K562 (cell line): ENCODE data around the gene ASIC3. TPM values are rescaled to one million over a fixed set of nuclear protein-coding genes. Genes with fewer than 3 reads are reported as not detected.

Source experiments
- ATAC-seq: fragments of 200-7000 bp; cut with Tn5 transposase; 3 replicates; pipeline ENCODE4 v1.9.1; 2020; ENCODE audit warnings: moderate library complexity
- BruUV-seq: library from RNA; stranded (reverse); fragments of 400-500 nt; replicated peaks from 2 replicates; lab custom pipeline; 2021; lab: Mats Ljungman, UMichigan
- CTCF ChIA-PET: fragments of 300-600 bp; formaldehyde crosslinking; extraction: SDS; loops from one replicate; lab custom pipeline; 2021; ENCODE audit warnings: low intra/inter-chr PET ratio; lab: Yijun Ruan, JAX
- POLR2A ChIA-PET: fragments of 300-600, 350-650 bp; sonication (Branson Sonifier 250); formaldehyde crosslinking; extraction: SDS; loops from one replicate; lab custom pipeline; 2021; ENCODE audit warnings: antibody characterized with exemption, inconsistent platforms; lab: Yijun Ruan, JAX
- DNase-seq, 4 experiments: peaks; one replicate each; pipeline versions ENCODE4 v3.0.0 to v3.0.0-alpha.2; 2011 to 2018; ENCODE audit warnings: low spot score in 3 of 4, mixed read lengths in 3 of 4; ENCODE audit errors: extremely low read depth in 1 of 4
- FAIRE-seq: peaks from 2 replicates; lab custom pipeline; 2011; peaks lifted over from hg19 to GRCh38; lab: Jason Lieb, UNC
- H2AFZ ChIP-seq: 2 replicates; pipeline ENCODE4 v1.6.0; 2011; ENCODE audit warnings: low read depth, low read length, control low read depth, inconsistent platforms
- H3K27ac ChIP-seq: fragments of 200-600 bp; 3 replicates; pipeline ENCODE4 v1.8.0; 2011; ENCODE audit warnings: low read depth, mild to moderate bottlenecking, control low read depth, inconsistent platforms, low read length, moderate library complexity, mixed read lengths; ENCODE audit errors: extremely low read depth
- H3K27me3 ChIP-seq, 2 experiments: fragments of 300-600 bp in 1 of 2; 2 replicates in 1 of 2; 3 replicates in 1 of 2; pipeline versions ENCODE4 v1.6.0 to v1.8.0; 2011; ENCODE audit warnings: inconsistent platforms in 2 of 2, low read length in 2 of 2, mild to moderate bottlenecking in 1 of 2, mixed read lengths in 1 of 2, moderate library complexity in 1 of 2; ENCODE audit not compliant: control insufficient read depth in 2 of 2, insufficient read depth in 2 of 2
- H3K36me3 ChIP-seq: fragments of 300-600 bp; 3 replicates; pipeline ENCODE4 v1.8.0; 2011; ENCODE audit warnings: mild to moderate bottlenecking, low read length, inconsistent platforms; ENCODE audit not compliant: control insufficient read depth, insufficient read depth
- H3K4me1 ChIP-seq, 2 experiments: fragments of 200-600 bp in 1 of 2; replicated peaks in 1 of 2; 2 replicates in 1 of 2; 3 replicates in 1 of 2; pipeline versions ENCODE4 v1.5.1 to v1.8.0; 2011; ENCODE audit warnings: inconsistent platforms in 2 of 2, low read length in 2 of 2, mild to moderate bottlenecking in 1 of 2, mixed read lengths in 1 of 2, moderate library complexity in 1 of 2; ENCODE audit not compliant: control insufficient read depth in 2 of 2, insufficient read depth in 2 of 2
- H3K4me2 ChIP-seq: 2 replicates; pipeline ENCODE4 v1.6.1; 2011; ENCODE audit warnings: low read length, control low read depth, inconsistent platforms, mixed read lengths; ENCODE audit not compliant: insufficient read depth
- H3K4me3 ChIP-seq: fragments of 200-600 bp; sonication (generic), shearing (Covaris generic); 2 replicates; pipeline ENCODE4 v1.5.1; 2016; ENCODE audit warnings: control low read depth, inconsistent platforms
- H3K79me2 ChIP-seq: fragments of 200-600 bp; 3 replicates; pipeline ENCODE4 v1.8.0; 2011; ENCODE audit warnings: low read length, inconsistent platforms; ENCODE audit not compliant: control insufficient read depth, insufficient read depth
- H3K9ac ChIP-seq, 2 experiments: 2 replicates each; pipeline versions ENCODE4 v1.6.0 to v1.6.1; 2011; ENCODE audit warnings: low read depth in 2 of 2, low read length in 2 of 2, control low read depth in 1 of 2, inconsistent platforms in 1 of 2, mild to moderate bottlenecking in 1 of 2, mixed read lengths in 1 of 2; ENCODE audit not compliant: insufficient read depth in 1 of 2
- H3K9me1 ChIP-seq: one replicate; pipeline ENCODE4 v1.6.0; 2011; ENCODE audit warnings: inconsistent platforms, mild to moderate bottlenecking, low read length, moderate library complexity; ENCODE audit not compliant: control insufficient read depth, insufficient read depth
- H3K9me3 ChIP-seq: replicated peaks from 2 replicates; pipeline ENCODE4 v1.5.1; 2011; ENCODE audit warnings: low read depth, low read length, inconsistent platforms; ENCODE audit not compliant: control insufficient read depth, insufficient read depth
- H4K20me1 ChIP-seq: replicated peaks from 2 replicates; pipeline ENCODE4 v1.6.1; 2011; ENCODE audit warnings: low read length, inconsistent platforms, mixed read lengths; ENCODE audit not compliant: control insufficient read depth, insufficient read depth
- GABPA ChIP-seq: fragments of 200-800 bp; sonication (Bioruptor generic); conservative IDR thresholded peaks from 2 replicates; pipeline ENCODE4 v1.6.1; 2016; ENCODE audit warnings: low read depth, missing genetic modification characterization, missing compliant biosample characterization
- MXD1 ChIP-seq: fragments of 250-450 bp; sonication (Bioruptor Pico); IDR thresholded peaks from 2 replicates; pipeline ENCODE4 v1.8.0; 2021; ENCODE audit warnings: borderline replicate concordance, mild to moderate bottlenecking, moderate library complexity; ENCODE audit not compliant: poor library complexity, severe bottlenecking
- NFIX ChIP-seq: fragments of 250-450 bp; sonication (Bioruptor Pico); IDR thresholded peaks from 2 replicates; pipeline ENCODE4 v1.4.0; 2020; ENCODE audit warnings: low read depth, mild to moderate bottlenecking, moderate library complexity
- NR4A1 ChIP-seq, 2 experiments: fragments of 250-450 bp in 1 of 2; fragments of 450-650 bp in 1 of 2; sonication (Bioruptor Pico) in 1 of 2; IDR thresholded peaks; 2 replicates each; pipeline versions ENCODE4 v1.4.0 to v1.6.1; 2016 to 2020; ENCODE audit warnings: mild to moderate bottlenecking in 2 of 2, missing compliant biosample characterization in 1 of 2, missing genetic modification characterization in 1 of 2, moderate library complexity in 1 of 2
- PCBP2 ChIP-seq: fragments of 200-400 bp; formaldehyde crosslinking; IDR thresholded peaks from 2 replicates; pipeline ENCODE4 v1.6.1; 2018; ENCODE audit warnings: low read length, low read depth, mild to moderate bottlenecking, moderate library complexity; ENCODE audit not compliant: poor library complexity, severe bottlenecking
- PML ChIP-seq: IDR thresholded peaks from 2 replicates; pipeline ENCODE4 v1.6.1; 2012; ENCODE audit warnings: low read length, inconsistent platforms
- POLR2G ChIP-seq: fragments of 200-400 bp; formaldehyde crosslinking; IDR thresholded peaks from 2 replicates; pipeline ENCODE4 v1.6.1; 2017; ENCODE audit warnings: low read depth, mild to moderate bottlenecking, antibody characterized with exemption, low read length, moderate library complexity
- SMARCB1 ChIP-seq: IDR thresholded peaks from 2 replicates; pipeline ENCODE4 v1.6.1; 2011; ENCODE audit warnings: improper control_type of control experiment, low read depth; ENCODE audit not compliant: insufficient read length
- TCF3 ChIP-seq: sonication (generic); formaldehyde crosslinking; IDR thresholded peaks from 2 replicates; pipeline ENCODE4 v1.4.0; 2020; ENCODE audit warnings: mild to moderate bottlenecking, missing genetic modification reagents
- TRIM24 ChIP-seq, 2 experiments: fragments of 450-650 bp; IDR thresholded peaks; 2 replicates each; pipeline ENCODE4 v1.6.1; 2016
- ZBTB7A ChIP-seq: IDR thresholded peaks from 2 replicates; pipeline ENCODE4 v1.6.1; 2011; ENCODE audit warnings: low read depth, mild to moderate bottlenecking, low read length, moderate library complexity, borderline replicate concordance; ENCODE audit not compliant: control insufficient read depth
- ZNF121 ChIP-seq: sonication (generic); formaldehyde crosslinking; conservative IDR thresholded peaks from 2 replicates; pipeline ENCODE4 v1.8.0; 2022; ENCODE audit warnings: missing genetic modification reagents
- ZNF232 ChIP-seq: sonication (generic); formaldehyde crosslinking; IDR thresholded peaks from 2 replicates; pipeline ENCODE4 v1.8.0; 2022; ENCODE audit warnings: mild to moderate bottlenecking, missing genetic modification reagents
- ZNF274 ChIP-seq: IDR thresholded peaks from 2 replicates; pipeline ENCODE4 v1.6.1; 2011; ENCODE audit warnings: low read depth, mild to moderate bottlenecking, low read length, moderate library complexity, borderline replicate concordance
- WGBS: fragments of 100-300 bp; shearing (Covaris generic); methylation state at CpG from one replicate; pipeline ENCODE4 v1.1.6; 2016; ENCODE audit warnings: low coverage, mixed read lengths; ENCODE audit not compliant: insufficient coverage; ENCODE audit errors: missing lambda C conversion rate; 5-methylcytosine and 5-hydroxymethylcytosine counted together
- in situ Hi-C: fragments of 300-500 bp; cut with MboI; formaldehyde crosslinking; loops from 4 replicates; pipeline ENCODE4 v1.15.0; 2018; ENCODE audit warnings: inconsistent platforms, mixed read lengths
- intact Hi-C: fragments of 100-400 bp; cut with micrococcal nuclease; formaldehyde crosslinking; loops from 2 replicates; pipeline ENCODE4 v1.14.2; 2022
- polyA plus RNA-seq, 8 experiments: library from polyadenylated mRNA; depleted of rRNA in 4 of 8; stranded (reverse) in 5 of 8; unstranded in 3 of 8; fragments of >200 nt; fragmentation: Nextera tagmentation in 2 of 8; fragmentation: Illumina TruSeq in 1 of 8; extraction: Ambion mirVana in 2 of 8; extraction: Trizol in 1 of 8; gene quantifications; 2 replicates each; pipeline versions ENCODE4 v1.2.1 to v1.2.3, GENCODE V29; 2011 to 2014; ENCODE audit warnings: inconsistent platforms in 1 of 8, missing spikeins in 1 of 8
- total RNA-seq, 7 experiments: library from RNA; depleted of rRNA in 6 of 7; stranded (reverse); fragments of >200 nt in 6 of 7; fragmentation: Illumina TruSeq in 2 of 7; extraction: Trizol in 2 of 7; gene quantifications; 2 replicates each; pipeline versions ENCODE4 v1.2.1 to v1.2.3, GENCODE V29; 2011 to 2021; ENCODE audit warnings: low replicate concordance in 1 of 7
- TF ChIP-seq, protein P1 (sequence below): fragments of 250-450 bp; sonication (Bioruptor Pico); IDR thresholded peaks from 2 replicates; pipeline ENCODE4 v1.4.0; 2020; ENCODE audit warnings: mild to moderate bottlenecking, moderate library complexity
- TF ChIP-seq, protein P2 (sequence below): IDR thresholded peaks from 2 replicates; pipeline ENCODE4 v1.6.1; 2016; ENCODE audit warnings: missing genetic modification characterization, missing compliant biosample characterization

Gene ASIC3
- total and polyA plus RNA-seq, 9 of the 15 experiments (the other 6 are each of a cell fraction or from before 2014, with no cell fraction given): 0.11 to 5.0 (median 0.87) TPM

GRCh38 chr7:151079199-151079910 lies 31.0 kb downstream of the ASIC3 start:
- POLR2A ChIA-PET: interaction anchor here (0.6 to 2.8 kb wide), 6 partner anchors 8 to 69 kb away, joined by 3 to 18 read pairs (median 4); no protein-coding TSS in a partner anchor
- no TSS peak for BruUV-seq
- Histone ChIP-seq H3K27me3 (no peaks in the 10 kb centered on the region), H3K4me3 (peak overlapping the region; percentile 89), H3K9ac (peak overlapping the region; percentile 94 to 97), H3K9me1 (no peaks in the 10 kb centered on the region), H2AFZ (no peak overlapping the region), H3K4me2 (peak overlapping the region; percentile 97), H3K36me3 (peaks cover 63% of the 10 kb centered on the region), H3K79me2 (peaks cover 46% of the 10 kb centered on the region), H4K20me1 (peaks cover 5% of the 10 kb centered on the region), H3K9me3 (no peaks in the 10 kb centered on the region), H3K27ac (peak overlapping the region; percentile 94), H3K4me1 (peaks cover 39 to 86% of the 10 kb centered on the region in 2 experiments)
- ATAC-seq: no peak
- FAIRE-seq: no peak
- intact Hi-C loops (no loop called here), in situ Hi-C loops (no loop called here)
- 71% methylated on average over 27 of the region's 27 CpGs for WGBS
- CTCF ChIA-PET: no interaction called here
- DNase-seq: no peak
- no peak for TF ChIP-seq ZNF232
- TF ChIP-seq, protein P1, sequence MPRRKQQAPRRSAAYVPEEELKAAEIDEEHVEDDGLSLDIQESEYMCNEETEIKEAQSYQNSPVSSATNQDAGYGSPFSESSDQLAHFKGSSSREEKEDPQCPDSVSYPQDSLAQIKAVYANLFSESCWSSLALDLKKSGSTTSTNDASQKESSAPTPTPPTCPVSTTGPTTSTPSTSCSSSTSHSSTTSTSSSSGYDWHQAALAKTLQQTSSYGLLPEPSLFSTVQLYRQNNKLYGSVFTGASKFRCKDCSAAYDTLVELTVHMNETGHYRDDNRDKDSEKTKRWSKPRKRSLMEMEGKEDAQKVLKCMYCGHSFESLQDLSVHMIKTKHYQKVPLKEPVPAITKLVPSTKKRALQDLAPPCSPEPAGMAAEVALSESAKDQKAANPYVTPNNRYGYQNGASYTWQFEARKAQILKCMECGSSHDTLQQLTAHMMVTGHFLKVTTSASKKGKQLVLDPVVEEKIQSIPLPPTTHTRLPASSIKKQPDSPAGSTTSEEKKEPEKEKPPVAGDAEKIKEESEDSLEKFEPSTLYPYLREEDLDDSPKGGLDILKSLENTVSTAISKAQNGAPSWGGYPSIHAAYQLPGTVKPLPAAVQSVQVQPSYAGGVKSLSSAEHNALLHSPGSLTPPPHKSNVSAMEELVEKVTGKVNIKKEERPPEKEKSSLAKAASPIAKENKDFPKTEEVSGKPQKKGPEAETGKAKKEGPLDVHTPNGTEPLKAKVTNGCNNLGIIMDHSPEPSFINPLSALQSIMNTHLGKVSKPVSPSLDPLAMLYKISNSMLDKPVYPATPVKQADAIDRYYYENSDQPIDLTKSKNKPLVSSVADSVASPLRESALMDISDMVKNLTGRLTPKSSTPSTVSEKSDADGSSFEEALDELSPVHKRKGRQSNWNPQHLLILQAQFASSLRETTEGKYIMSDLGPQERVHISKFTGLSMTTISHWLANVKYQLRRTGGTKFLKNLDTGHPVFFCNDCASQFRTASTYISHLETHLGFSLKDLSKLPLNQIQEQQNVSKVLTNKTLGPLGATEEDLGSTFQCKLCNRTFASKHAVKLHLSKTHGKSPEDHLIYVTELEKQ (CRISPR knock-in tag): no peak
- TF ChIP-seq GABPA (tag): no peak
- no peak for TF ChIP-seq TRIM24 (IDR thresholded peaks at IDR 0.05)
- TF ChIP-seq PCBP2: no peak
- no peak for TF ChIP-seq PML
- TF ChIP-seq, protein P2, sequence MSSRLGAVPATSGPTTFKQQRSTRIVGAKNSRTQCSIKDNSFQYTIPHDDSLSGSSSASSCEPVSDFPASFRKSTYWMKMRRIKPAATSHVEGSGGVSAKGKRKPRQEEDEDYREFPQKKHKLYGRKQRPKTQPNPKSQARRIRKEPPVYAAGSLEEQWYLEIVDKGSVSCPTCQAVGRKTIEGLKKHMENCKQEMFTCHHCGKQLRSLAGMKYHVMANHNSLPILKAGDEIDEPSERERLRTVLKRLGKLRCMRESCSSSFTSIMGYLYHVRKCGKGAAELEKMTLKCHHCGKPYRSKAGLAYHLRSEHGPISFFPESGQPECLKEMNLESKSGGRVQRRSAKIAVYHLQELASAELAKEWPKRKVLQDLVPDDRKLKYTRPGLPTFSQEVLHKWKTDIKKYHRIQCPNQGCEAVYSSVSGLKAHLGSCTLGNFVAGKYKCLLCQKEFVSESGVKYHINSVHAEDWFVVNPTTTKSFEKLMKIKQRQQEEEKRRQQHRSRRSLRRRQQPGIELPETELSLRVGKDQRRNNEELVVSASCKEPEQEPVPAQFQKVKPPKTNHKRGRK: no peak
- TF ChIP-seq SMARCB1: no peak
- TF ChIP-seq NR4A1 (CRISPR knock-in tag; IDR thresholded peaks at IDR 0.05): no peak
- TF ChIP-seq NR4A1 (tag; IDR thresholded peaks at IDR 0.05): no peak
- 0 out of 2 replicates have a peak, but pooled peaks have one; percentile 30 for TF ChIP-seq ZBTB7A
- no peak for TF ChIP-seq MXD1 (CRISPR knock-in tag)
- 0 out of 2 replicates have a peak, but pooled peaks have one; percentile 19 for TF ChIP-seq POLR2G
- TF ChIP-seq ZNF121 (CRISPR knock-in tag): no peak
- TF ChIP-seq NFIX (CRISPR knock-in tag): no peak
- no peak for TF ChIP-seq ZNF274
- TF ChIP-seq TCF3 (CRISPR knock-in tag): no peak
